Smooth muscle cell (in vitro differentiated cells): Measurements from ENCODE around the gene KBTBD7. TPM values are rescaled to one million over a fixed set of nuclear protein-coding genes. Genes with fewer than 3 reads are reported as not detected.

Experiments used
- DNase-seq: peaks from one replicate; lab custom pipeline; 2025; ENCODE audit not compliant: unreplicated experiment; lab: John Stamatoyannopoulos, UW
- H2AFZ ChIP-seq: fragments of 200-600 bp; sonication (generic); 2 replicates; pipeline ENCODE4 v1.6.0; 2016; ENCODE audit warnings: antibody characterized with exemption, low read depth, mild to moderate bottlenecking
- H3F3A ChIP-seq: fragments of 200-600 bp; sonication (generic); 2 replicates; pipeline ENCODE4 v1.6.0; 2017; ENCODE audit warnings: antibody characterized with exemption, low read depth
- H3K27ac ChIP-seq: fragments of 200-600 bp; sonication (generic); 2 replicates; pipeline ENCODE4 v1.5.1; 2016; ENCODE audit warnings: low read depth, mild to moderate bottlenecking
- H3K27me3 ChIP-seq: fragments of 200-600 bp; sonication (generic); 2 replicates; pipeline ENCODE4 v1.6.1; 2016; ENCODE audit warnings: low read depth, mild to moderate bottlenecking
- H3K36me3 ChIP-seq: fragments of 200-600 bp; sonication (generic); 2 replicates; pipeline ENCODE4 v1.5.1; 2016; ENCODE audit warnings: low read depth
- H3K4me1 ChIP-seq: fragments of 200-600 bp; sonication (generic); 2 replicates; pipeline ENCODE4 v1.5.1; 2016; ENCODE audit warnings: low read depth
- H3K4me2 ChIP-seq: fragments of 200-600 bp; sonication (generic); 2 replicates; pipeline ENCODE4 v1.6.0; 2016; ENCODE audit warnings: mild to moderate bottlenecking
- H3K4me3 ChIP-seq: fragments of 200-600 bp; sonication (generic); 2 replicates; pipeline ENCODE4 v1.5.1; 2016; ENCODE audit warnings: mild to moderate bottlenecking
- H3K79me2 ChIP-seq: fragments of 200-600 bp; sonication (generic); 2 replicates; pipeline ENCODE4 v1.6.0; 2016; ENCODE audit warnings: low read depth, mild to moderate bottlenecking
- H3K9ac ChIP-seq: fragments of 200-600 bp; sonication (generic); 2 replicates; pipeline ENCODE4 v1.6.0; 2016; ENCODE audit warnings: low read depth
- H3K9me3 ChIP-seq: fragments of 200-600 bp; sonication (generic); replicated peaks from 2 replicates; pipeline ENCODE4 v1.5.1; 2016; ENCODE audit warnings: low read depth
- H4K20me1 ChIP-seq: fragments of 200-600 bp; sonication (generic); 2 replicates; pipeline ENCODE4 v1.6.0; 2016; ENCODE audit warnings: low read depth
- CTCF ChIP-seq: fragments of 200-600 bp; sonication (generic); IDR thresholded peaks from 2 replicates; pipeline ENCODE4 v1.5.1; 2017; ENCODE audit warnings: borderline replicate concordance, mild to moderate bottlenecking, antibody characterized with exemption; ENCODE audit not compliant: insufficient read depth, poor library complexity, severe bottlenecking
- WGBS: methylation state at CpG from one replicate; pipeline ENCODE4 v1.1.7; 2016; ENCODE audit warnings: low lambda C conversion rate; 5-methylcytosine and 5-hydroxymethylcytosine counted together
- polyA plus RNA-seq: library from polyadenylated mRNA; unstranded; fragments of >200 nt; fragmentation: Nextera tagmentation; extraction: Ambion mirVana; gene quantifications from 2 replicates; pipeline ENCODE4 v1.2.1, GENCODE V29; 2016
- total RNA-seq: library from RNA; depleted of rRNA; stranded (reverse); fragments of >200 nt; gene quantifications from 2 replicates; pipeline ENCODE4 v1.2.3, GENCODE V29; 2014

KBTBD7 gene
- total and polyA plus RNA-seq, 2 experiments from 2014 or later = 3.9 to 6.7 TPM

- H3F3A ChIP-seq = no peaks in the 10 kb centered on the region
- WGBS = 95% methylated on average over 4 of the region's 4 CpGs
These were observed 37.2 kb downstream of the KBTBD7 start for GRCh38 chr13:41157048-41157717.

GRCh38 chr13:41156620-41157019 is 37.7 kb downstream of the KBTBD7 start:
- no peaks in the 10 kb centered on the region for H3K27me3 ChIP-seq
- no peak overlapping the region for H3K27ac ChIP-seq
- H3K9me3 ChIP-seq = no peaks in the 10 kb centered on the region
- H3K79me2 ChIP-seq = no peaks in the 10 kb centered on the region
- no peaks in the 10 kb centered on the region for H4K20me1 ChIP-seq
- WGBS = 51% methylated on average over 2 of the region's 2 CpGs
- no peak overlapping the region for H2AFZ ChIP-seq
- H3K36me3 ChIP-seq = no peaks in the 10 kb centered on the region
- H3K9ac ChIP-seq = no peak overlapping the region
- H3K4me3 ChIP-seq = no peak overlapping the region
- H3K4me1 ChIP-seq = no peaks in the 10 kb centered on the region
- DNase-seq = no peak
- H3F3A ChIP-seq = no peaks in the 10 kb centered on the region
- no peak for TF ChIP-seq CTCF
- no peak overlapping the region for H3K4me2 ChIP-seq

More at GRCh38 chr13:41157048-41157717, 37.2 kb downstream of the KBTBD7 start:
- no peak overlapping the region for H3K9ac ChIP-seq
- H3K4me1 ChIP-seq = no peaks in the 10 kb centered on the region
- no peak overlapping the region for H3K4me2 ChIP-seq
- no peak overlapping the region for H3K4me3 ChIP-seq
- DNase-seq = no peak
- H3K79me2 ChIP-seq = no peaks in the 10 kb centered on the region
- no peaks in the 10 kb centered on the region for H3K27me3 ChIP-seq
- no peaks in the 10 kb centered on the region for H3K36me3 ChIP-seq
- no peak for TF ChIP-seq CTCF
- no peak overlapping the region for H2AFZ ChIP-seq
- H3K27ac ChIP-seq = no peak overlapping the region
- H4K20me1 ChIP-seq = no peaks in the 10 kb centered on the region
- no peaks in the 10 kb centered on the region for H3K9me3 ChIP-seq

GRCh38 chr13:41154042-41154441 is 40.3 kb downstream of the KBTBD7 start:
- H3K36me3 ChIP-seq = no peaks in the 10 kb centered on the region
- H3K4me1 ChIP-seq = no peaks in the 10 kb centered on the region
- H3K4me3 ChIP-seq = no peak overlapping the region
- no peak overlapping the region for H3K9ac ChIP-seq
- no peak for TF ChIP-seq CTCF
- H3K27ac ChIP-seq = no peak overlapping the region
- no peaks in the 10 kb centered on the region for H3K79me2 ChIP-seq
- DNase-seq = no peak
- H3K4me2 ChIP-seq = no peak overlapping the region
- H3F3A ChIP-seq = no peaks in the 10 kb centered on the region
- no peaks in the 10 kb centered on the region for H3K27me3 ChIP-seq
- H3K9me3 ChIP-seq = peaks cover 13% of the 10 kb centered on the region
- H2AFZ ChIP-seq = no peak overlapping the region
- H4K20me1 ChIP-seq = no peaks in the 10 kb centered on the region

- H4K20me1 ChIP-seq = no peaks in the 10 kb centered on the region
- peaks cover 8% of the 10 kb centered on the region for H3K36me3 ChIP-seq
- H3K27me3 ChIP-seq = no peaks in the 10 kb centered on the region
- WGBS = 98% methylated on average over 3 of the region's 3 CpGs
- no peak overlapping the region for H3K4me2 ChIP-seq
- no peak overlapping the region for H2AFZ ChIP-seq
- H3K79me2 ChIP-seq = no peaks in the 10 kb centered on the region
- no peaks in the 10 kb centered on the region for H3F3A ChIP-seq
- TF ChIP-seq CTCF = no peak
- no peaks in the 10 kb centered on the region for H3K4me1 ChIP-seq
- no peak overlapping the region for H3K27ac ChIP-seq
- H3K4me3 ChIP-seq = no peak overlapping the region
- H3K9ac ChIP-seq = no peak overlapping the region
- DNase-seq = no peak
- peaks cover 33% of the 10 kb centered on the region for H3K9me3 ChIP-seq
These were observed 42.4 kb downstream of the KBTBD7 start for GRCh38 chr13:41152005-41152404.
